ENCODE measurements around the gene MROH2A.

Gene MROH2A

GRCh38 chr2:233800208-233800607 is 22.1 kb downstream of the MROH2A start:
- no peaks in the 10 kb centered on the region for H3K36me3 ChIP-seq (ENCODE audit: insufficient read depth, low read length)
- H3K9ac ChIP-seq (ENCODE audit: low read depth, low read length): no peak overlapping the region
- no peaks in the 10 kb centered on the region for H3K9me3 ChIP-seq (ENCODE audit: control insufficient read depth, insufficient read depth, low read length)
- H3K4me1 ChIP-seq (ENCODE audit: insufficient read depth, low read length): no peaks in the 10 kb centered on the region

GRCh38 chr2:233801357-233802131 is 23.4 kb downstream of the MROH2A start:
- no peaks in the 10 kb centered on the region for H3K36me3 ChIP-seq (ENCODE audit: insufficient read depth, low read length)
- no peak overlapping the region for H3K9ac ChIP-seq (ENCODE audit: low read depth, low read length)

GRCh38 chr2:233802132-233802815 is 24.1 kb downstream of the MROH2A start:
- Histone ChIP-seq H3K9me3 (ENCODE audit: control insufficient read depth, insufficient read depth, low read length) (no peaks in the 10 kb centered on the region; the same call in 1 of the 2 replicates), H3K9ac (ENCODE audit: low read depth, low read length) (no peak overlapping the region), H3K4me1 (ENCODE audit: insufficient read depth, low read length) (no peaks in the 10 kb centered on the region), H3K36me3 (ENCODE audit: insufficient read depth, low read length) (no peaks in the 10 kb centered on the region)

More at GRCh38 chr2:233801357-233802131, 23.4 kb downstream of the MROH2A start:
- Histone ChIP-seq H3K9me3 (ENCODE audit: control insufficient read depth, insufficient read depth, low read length) (no peaks in the 10 kb centered on the region), H3K4me1 (ENCODE audit: insufficient read depth, low read length) (no peaks in the 10 kb centered on the region)

- H3K9ac ChIP-seq (ENCODE audit: low read depth, low read length): no peak overlapping the region
- H3K36me3 ChIP-seq (ENCODE audit: insufficient read depth, low read length): no peaks in the 10 kb centered on the region
- H3K4me1 ChIP-seq (ENCODE audit: insufficient read depth, low read length): no peaks in the 10 kb centered on the region
- H3K9me3 ChIP-seq (ENCODE audit: control insufficient read depth, insufficient read depth, low read length): no peaks in the 10 kb centered on the region; the same call in 1 of the 2 replicates
Observed at GRCh38 chr2:233803292-233803911, 25.3 kb downstream of the MROH2A start.

GRCh38 chr2:233803994-233804393 is 25.9 kb downstream of the MROH2A start:
- no peak overlapping the region for H3K9ac ChIP-seq (ENCODE audit: low read depth, low read length)
- H3K36me3 ChIP-seq (ENCODE audit: insufficient read depth, low read length): no peaks in the 10 kb centered on the region
- no peaks in the 10 kb centered on the region for H3K4me1 ChIP-seq (ENCODE audit: insufficient read depth, low read length)
- no peaks in the 10 kb centered on the region; the same call in 1 of the 2 replicates for H3K9me3 ChIP-seq (ENCODE audit: control insufficient read depth, insufficient read depth, low read length)

GRCh38 chr2:233807215-233807865 is 29.2 kb downstream of the MROH2A start:
- Histone ChIP-seq H3K9me3 (ENCODE audit: control insufficient read depth, insufficient read depth, low read length) (no peaks in the 10 kb centered on the region; the same call in 1 of the 2 replicates), H3K4me1 (ENCODE audit: insufficient read depth, low read length) (no peaks in the 10 kb centered on the region), H3K36me3 (ENCODE audit: insufficient read depth, low read length) (no peaks in the 10 kb centered on the region), H3K9ac (ENCODE audit: low read depth, low read length) (no peak overlapping the region)

- no peaks in the 10 kb centered on the region for H3K4me1 ChIP-seq (ENCODE audit: insufficient read depth, low read length)
- H3K9me3 ChIP-seq (ENCODE audit: control insufficient read depth, insufficient read depth, low read length): no peaks in the 10 kb centered on the region; the same call in 1 of the 2 replicates
- no peaks in the 10 kb centered on the region for H3K36me3 ChIP-seq (ENCODE audit: insufficient read depth, low read length)
- no peak overlapping the region for H3K9ac ChIP-seq (ENCODE audit: low read depth, low read length)
Observed at GRCh38 chr2:233807966-233808935, 30.1 kb downstream of the MROH2A start.

- H3K36me3 ChIP-seq (ENCODE audit: insufficient read depth, low read length): no peaks in the 10 kb centered on the region
- no peaks in the 10 kb centered on the region; the same call in 1 of the 2 replicates for H3K9me3 ChIP-seq (ENCODE audit: control insufficient read depth, insufficient read depth, low read length)
- H3K4me1 ChIP-seq (ENCODE audit: insufficient read depth, low read length): no peaks in the 10 kb centered on the region
- no peak overlapping the region for H3K9ac ChIP-seq (ENCODE audit: low read depth, low read length)
Observed at GRCh38 chr2:233810385-233810784, 32.3 kb downstream of the MROH2A start.

- Histone ChIP-seq H3K36me3 (ENCODE audit: insufficient read depth, low read length) (no peaks in the 10 kb centered on the region), H3K4me1 (ENCODE audit: insufficient read depth, low read length) (no peaks in the 10 kb centered on the region), H3K9me3 (ENCODE audit: control insufficient read depth, insufficient read depth, low read length) (no peaks in the 10 kb centered on the region; the same call in 1 of the 2 replicates), H3K9ac (ENCODE audit: low read depth, low read length) (no peak overlapping the region)
Observed at GRCh38 chr2:233811087-233811486, 33.0 kb downstream of the MROH2A start.

- H3K4me1 ChIP-seq (ENCODE audit: insufficient read depth, low read length): no peaks in the 10 kb centered on the region
- H3K36me3 ChIP-seq (ENCODE audit: insufficient read depth, low read length): no peaks in the 10 kb centered on the region
- no peak overlapping the region for H3K9ac ChIP-seq (ENCODE audit: low read depth, low read length)
- no peaks in the 10 kb centered on the region; the same call in 1 of the 2 replicates for H3K9me3 ChIP-seq (ENCODE audit: control insufficient read depth, insufficient read depth, low read length)
Observed at GRCh38 chr2:233811732-233812131, 33.6 kb downstream of the MROH2A start.

GRCh38 chr2:233813236-233814055 is 35.3 kb downstream of the MROH2A start:
- no peak overlapping the region for H3K9ac ChIP-seq (ENCODE audit: low read depth, low read length)
- H3K9me3 ChIP-seq (ENCODE audit: control insufficient read depth, insufficient read depth, low read length): no peaks in the 10 kb centered on the region
- no peaks in the 10 kb centered on the region for H3K36me3 ChIP-seq (ENCODE audit: insufficient read depth, low read length)
- H3K4me1 ChIP-seq (ENCODE audit: insufficient read depth, low read length): no peaks in the 10 kb centered on the region

GRCh38 chr2:233814056-233814835 is 36.1 kb downstream of the MROH2A start:
- no peak overlapping the region for H3K9ac ChIP-seq (ENCODE audit: low read depth, low read length)

More at GRCh38 chr2:233814056-233814835, 36.1 kb downstream of the MROH2A start:
- Histone ChIP-seq H3K9me3 (ENCODE audit: control insufficient read depth, insufficient read depth, low read length) (no peaks in the 10 kb centered on the region), H3K4me1 (ENCODE audit: insufficient read depth, low read length) (no peaks in the 10 kb centered on the region), H3K36me3 (ENCODE audit: insufficient read depth, low read length) (no peaks in the 10 kb centered on the region)

Data from ES-I3 (cell line).